T-helper 22 cell (primary cell): ENCODE results near the gene GAA.
"Not testable (repeated sequence)": the region's sequence is repeated elsewhere in the genome, so short reads cannot be mapped to it uniquely, and the experiment has no call there.

Experiments used
- DNase-seq: peaks from one replicate; pipeline ENCODE4 v3.0.0-alpha.2; 2020; ENCODE audit warnings: low read depth

The GAA gene

GRCh38 chr17:80083136-80083661 is 18.2 kb upstream of the GAA start:
- no peak for DNase-seq

GRCh38 chr17:80084773-80085172 is 16.6 kb upstream of the GAA start:
- no peak for DNase-seq

GRCh38 chr17:80086081-80086480 is 15.3 kb upstream of the GAA start:
- no peak for DNase-seq

- DNase-seq: no peak
Observed at GRCh38 chr17:80086616-80087015, 14.8 kb upstream of the GAA start.

- no peak for DNase-seq
Observed at GRCh38 chr17:80087346-80088265, 13.8 kb upstream of the GAA start.

GRCh38 chr17:80089762-80090161 is 11.6 kb upstream of the GAA start:
- no peak for DNase-seq

- not testable (repeated sequence) for DNase-seq
Observed at GRCh38 chr17:80090164-80090563, 11.2 kb upstream of the GAA start.

GRCh38 chr17:80091376-80091775 is 10.0 kb upstream of the GAA start:
- DNase-seq: no peak

- DNase-seq: no peak
Observed at GRCh38 chr17:80092959-80093358, 8.4 kb upstream of the GAA start.

GRCh38 chr17:80095038-80095843 is 6.1 kb upstream of the GAA start:
- no peak for DNase-seq

GRCh38 chr17:80095844-80096475 is 5.4 kb upstream of the GAA start:
- no peak for DNase-seq

- no peak for DNase-seq
Observed at GRCh38 chr17:80096561-80097021, 4.8 kb upstream of the GAA start.

GRCh38 chr17:80097127-80097621 is 4.2 kb upstream of the GAA start:
- DNase-seq: no peak

- DNase-seq: no peak
Observed at GRCh38 chr17:80097844-80098691, 3.3 kb upstream of the GAA start.

- DNase-seq: no peak
Observed at GRCh38 chr17:80099291-80100034, 1.9 kb upstream of the GAA start.

- no peak for DNase-seq
Observed at GRCh38 chr17:80100035-80100323, 1.4 kb upstream of the GAA start.

GRCh38 chr17:80101946-80102663 is 724 bp downstream of the GAA start:
- DNase-seq: no peak

- DNase-seq: no peak
Observed at GRCh38 chr17:80102664-80103448, 1.5 kb downstream of the GAA start.

- DNase-seq: no peak
Observed at GRCh38 chr17:80103449-80104085, 2.2 kb downstream of the GAA start.
